Activated T-helper 1 cell treated with anti-CD3 and anti-CD28 coated beads, Interleukin-12 subunit alpha, Interleukin-12 subunit beta, Interleukin-2, Interleukin-4 antibody, amounts not matched to agents 30 ng/mL and 10 ng/mL and 1 ng/mL, durations not matched to agents 14 hours and 24 hours and 36 hours (primary cell): ENCODE data around the gene HMGCL. TPM values are rescaled to one million over a fixed set of nuclear protein-coding genes. Genes with fewer than 3 reads are reported as not detected.

Experiments used
- total RNA-seq: library from RNA; stranded (reverse); gene quantifications from 2 replicates; pipeline ENCODE4 v1.2.3, GENCODE V29; 2022

The HMGCL gene
- total RNA-seq, 1 donor from 2014 or later, result 19.9 TPM

Other genes starting within 250 kb of the HMGCL start
- gene RPL11, start 133.6 kb downstream of the HMGCL start, total RNA-seq, result 1,058 and 1,119 TPM in 2 replicates
- gene ELOA, start 82.0 kb downstream of the HMGCL start, total RNA-seq, result 54.5 and 55.2 TPM in 2 replicates
- gene PITHD1, start 47.0 kb downstream of the HMGCL start, total RNA-seq, result 83.2 and 83.4 TPM in 2 replicates
- 91.4 and 96.1 TPM in 2 replicates for gene LYPLA2, start 34.3 kb downstream of the HMGCL start, total RNA-seq
- 62.4 and 63.4 TPM in 2 replicates for gene GALE, start 24.7 kb downstream of the HMGCL start, total RNA-seq
- 3.5 TPM in 2 replicates for gene FUCA1, start 42.9 kb upstream of the HMGCL start, total RNA-seq
- not detected in 2 replicates for gene CNR2, start 87.9 kb upstream of the HMGCL start, total RNA-seq
- 112 and 134 TPM in 2 replicates for gene PNRC2, start 134.4 kb upstream of the HMGCL start, total RNA-seq
- 238 and 243 TPM in 2 replicates for gene SRSF10, start 154.9 kb upstream of the HMGCL start, total RNA-seq